ENCODE data around the gene MORN1. TPM values are rescaled to one million over a fixed set of nuclear protein-coding genes. Genes with fewer than 3 reads are reported as not detected.

The MORN1 gene
- total RNA-seq = 6.2 and 7.5 TPM in 2 replicates

DNA sequence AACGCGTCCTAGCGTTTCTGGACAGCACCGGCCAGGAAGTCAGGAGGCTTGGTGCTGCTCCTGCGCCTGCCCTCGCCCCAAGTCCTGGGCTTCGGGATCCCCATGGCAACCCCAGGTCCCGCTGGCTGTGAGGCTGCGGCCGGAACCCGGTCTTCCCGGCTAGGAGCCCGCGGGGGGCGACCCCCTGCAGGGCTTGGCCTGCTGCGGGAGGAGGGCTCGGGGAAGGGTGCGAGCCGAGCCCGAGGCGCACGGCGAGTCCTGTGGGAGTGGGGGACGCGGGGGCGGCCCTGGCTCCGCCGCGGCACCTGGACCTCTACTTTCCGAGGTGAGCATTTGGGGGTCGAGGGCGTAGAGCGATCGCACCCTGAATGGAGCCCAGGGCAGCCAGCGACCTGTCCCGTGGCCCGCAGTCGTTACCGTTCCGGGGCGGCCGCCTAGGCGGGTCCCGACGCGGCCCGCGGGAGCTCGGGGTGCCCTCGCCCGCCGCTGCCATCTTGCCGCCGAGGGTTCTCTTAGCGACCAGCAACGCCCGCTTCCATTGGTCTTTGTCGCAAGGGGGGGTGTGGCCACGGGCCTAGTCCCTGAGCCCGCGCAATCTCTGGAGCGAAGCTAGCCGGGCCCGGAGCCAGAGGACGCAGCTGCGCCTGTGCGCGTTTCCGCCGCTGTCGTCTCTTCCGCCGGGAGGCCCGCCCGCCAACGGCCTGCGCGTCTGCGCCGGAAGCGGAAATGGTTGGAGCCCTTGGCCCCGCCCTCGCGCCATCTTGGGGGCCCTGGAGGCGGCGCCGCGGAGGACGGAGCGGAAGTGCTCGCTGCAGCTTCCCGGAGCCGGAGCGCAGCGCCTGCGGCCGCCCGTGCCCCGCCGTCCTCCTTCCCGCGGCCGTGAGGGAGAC is at the start of gene MORN1, which contains the start of gene RER1:
Gene MORN1 (minus strand): TSS at position 514 of the 890 bp plus-strand sequence. CDS start 21 bp downstream, at position 493.
Gene RER1 (plus strand): TSS at position 801 of the 890 bp plus-strand sequence. CDS start 3,950 bp downstream, outside the sequence.

DNA sequence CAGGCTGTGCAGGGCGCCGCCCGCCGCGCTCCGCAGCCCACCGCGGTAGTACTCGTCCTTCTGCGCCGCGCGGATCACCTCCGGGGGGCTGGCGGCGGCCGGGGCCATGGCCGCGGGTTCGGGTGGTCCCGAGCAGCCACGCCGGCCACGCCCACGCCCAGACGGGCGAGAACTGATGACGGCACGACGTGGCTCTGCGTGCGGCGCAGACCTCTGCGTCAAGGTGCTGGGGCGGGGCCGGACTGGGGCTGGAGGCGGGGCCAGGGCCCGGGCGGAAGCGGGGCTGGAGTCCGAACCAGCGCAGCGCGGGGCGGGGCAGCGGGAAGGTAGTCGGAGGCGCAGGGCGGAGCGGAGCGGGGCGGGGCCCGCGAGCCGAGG is 21.0 kb upstream of the MORN1 start, which contains the start of gene PEX10:
Gene PEX10 (minus strand): TSS at position 170 of the 378 bp plus-strand sequence. CDS start 62 bp downstream, at position 108.

Other genes starting within 250 kb of the MORN1 start
- gene FAAP20, start 196.8 kb downstream of the MORN1 start, total RNA-seq = 15.4 and 16.9 TPM in 2 replicates
- gene SKI, start 163.2 kb downstream of the MORN1 start, total RNA-seq = 27.0 and 29.8 TPM in 2 replicates
- gene RER1, start 287 bp upstream of the MORN1 start, total RNA-seq = 94.7 and 122 TPM in 2 replicates
- 28.4 and 28.8 TPM in 2 replicates for gene PEX10, start 21.0 kb upstream of the MORN1 start, total RNA-seq
- 3.2 and 5.9 TPM in 2 replicates for gene PLCH2, start 84.7 kb upstream of the MORN1 start, total RNA-seq
- 16.4 and 20.5 TPM in 2 replicates for gene PANK4, start 135.0 kb upstream of the MORN1 start, total RNA-seq
- 0.06 TPM in 1 of 2 replicates, not detected in the other for gene HES5, start 138.7 kb upstream of the MORN1 start, total RNA-seq
- gene TNFRSF14, start 164.8 kb upstream of the MORN1 start, total RNA-seq = 25.8 and 26.2 TPM in 2 replicates
- 10.9 and 11.1 TPM in 2 replicates for gene PRXL2B, start 195.2 kb upstream of the MORN1 start, total RNA-seq
- gene MMEL1, start 241.5 kb upstream of the MORN1 start, total RNA-seq = 0.40 and 0.75 TPM in 2 replicates

All from aortic smooth muscle cell (primary cell).